SK-N-SH treated with all-trans-retinoic acid at 6 μM for 48 hours (cell line): ENCODE results near the gene MT1M.

Experiments used
- ARNTL ChIP-seq: fragments of 450-650 bp; formaldehyde crosslinking; IDR thresholded peaks from 2 replicates; pipeline ENCODE4 v1.5.0; 2020; ENCODE audit warnings: low read depth, mild to moderate bottlenecking, moderate library complexity, borderline replicate concordance
- OSR1 ChIP-seq: fragments of 250-450 bp; sonication (Bioruptor Pico); IDR thresholded peaks from 2 replicates; pipeline ENCODE4 v1.8.0; 2022; ENCODE audit warnings: moderate library complexity, mild to moderate bottlenecking, inconsistent platforms
- PPARA ChIP-seq: fragments of 250-450 bp; sonication (Bioruptor Pico); IDR thresholded peaks from 2 replicates; pipeline ENCODE4 v1.5.0; 2020; ENCODE audit warnings: mild to moderate bottlenecking, borderline replicate concordance
- RARB ChIP-seq: fragments of 250-450 bp; sonication (Bioruptor Pico); IDR thresholded peaks from 2 replicates; pipeline ENCODE4 v1.8.0; 2021; ENCODE audit warnings: mild to moderate bottlenecking, moderate library complexity
- SNAI2 ChIP-seq: fragments of 250-450 bp; sonication (Bioruptor Pico); IDR thresholded peaks from 2 replicates; pipeline ENCODE4 v1.5.0; 2020; ENCODE audit warnings: mild to moderate bottlenecking, moderate library complexity
- ZFP3 ChIP-seq: fragments of 250-450 bp; sonication (Bioruptor Pico); IDR thresholded peaks from 2 replicates; pipeline ENCODE4 v1.5.0; 2020; ENCODE audit warnings: mild to moderate bottlenecking, moderate library complexity
- ZFP30 ChIP-seq: fragments of 450-650 bp; formaldehyde crosslinking; IDR thresholded peaks from 2 replicates; pipeline ENCODE4 v1.5.0; 2022; ENCODE audit warnings: mild to moderate bottlenecking, moderate library complexity
- ZNF70 ChIP-seq: fragments of 450-650 bp; formaldehyde crosslinking; IDR thresholded peaks from 2 replicates; pipeline ENCODE4 v1.5.0; 2020; ENCODE audit warnings: mild to moderate bottlenecking, moderate library complexity
- TF ChIP-seq, protein P1 (sequence below): fragments of 250-450 bp; sonication (Bioruptor Pico); IDR thresholded peaks from 2 replicates; pipeline ENCODE4 v1.5.1; 2020; ENCODE audit warnings: low read depth, mild to moderate bottlenecking, moderate library complexity
- TF ChIP-seq, protein P2 (sequence below): fragments of 250-450 bp; sonication (Bioruptor Pico); IDR thresholded peaks from 2 replicates; pipeline ENCODE4 v1.5.1; 2021; ENCODE audit warnings: mild to moderate bottlenecking, moderate library complexity
- TF ChIP-seq, protein P3 (sequence below): fragments of 250-450 bp; sonication (Bioruptor Pico); IDR thresholded peaks from 2 replicates; pipeline ENCODE4 v1.5.0; 2020; ENCODE audit warnings: mild to moderate bottlenecking, moderate library complexity

DNA sequence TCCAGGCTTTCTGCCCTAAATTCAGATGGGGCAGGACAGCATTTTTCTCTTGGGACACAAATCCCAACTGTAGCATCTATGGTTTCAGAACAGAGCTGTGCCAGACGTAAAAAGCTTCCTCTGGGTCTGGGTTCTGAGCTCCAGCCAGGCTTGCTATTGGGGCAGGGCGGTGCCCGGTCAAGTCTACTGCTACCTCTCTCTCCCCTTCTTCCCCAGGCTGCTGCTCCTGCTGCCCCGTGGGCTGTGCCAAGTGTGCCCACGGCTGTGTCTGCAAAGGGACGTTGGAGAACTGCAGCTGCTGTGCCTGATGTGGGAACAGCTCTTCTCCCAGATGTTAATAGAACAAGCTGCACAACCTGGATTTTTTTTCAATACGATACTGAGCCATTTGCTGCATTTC is 1.1 kb downstream of the MT1M start:
- TF ChIP-seq OSR1 (CRISPR knock-in tag): no peak
- TF ChIP-seq, protein P1, sequence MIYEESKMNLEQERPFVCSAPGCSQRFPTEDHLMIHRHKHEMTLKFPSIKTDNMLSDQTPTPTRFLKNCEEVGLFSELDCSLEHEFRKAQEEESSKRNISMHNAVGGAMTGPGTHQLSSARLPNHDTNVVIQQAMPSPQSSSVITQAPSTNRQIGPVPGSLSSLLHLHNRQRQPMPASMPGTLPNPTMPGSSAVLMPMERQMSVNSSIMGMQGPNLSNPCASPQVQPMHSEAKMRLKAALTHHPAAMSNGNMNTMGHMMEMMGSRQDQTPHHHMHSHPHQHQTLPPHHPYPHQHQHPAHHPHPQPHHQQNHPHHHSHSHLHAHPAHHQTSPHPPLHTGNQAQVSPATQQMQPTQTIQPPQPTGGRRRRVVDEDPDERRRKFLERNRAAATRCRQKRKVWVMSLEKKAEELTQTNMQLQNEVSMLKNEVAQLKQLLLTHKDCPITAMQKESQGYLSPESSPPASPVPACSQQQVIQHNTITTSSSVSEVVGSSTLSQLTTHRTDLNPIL (CRISPR knock-in tag): no peak
- no peak for TF ChIP-seq ZFP30 (CRISPR knock-in tag)
- TF ChIP-seq PPARA (CRISPR knock-in tag): no peak
- TF ChIP-seq ZFP3 (CRISPR knock-in tag): no peak
- no peak for TF ChIP-seq SNAI2 (CRISPR knock-in tag)
- TF ChIP-seq RARB (CRISPR knock-in tag): no peak
- TF ChIP-seq, protein P2, sequence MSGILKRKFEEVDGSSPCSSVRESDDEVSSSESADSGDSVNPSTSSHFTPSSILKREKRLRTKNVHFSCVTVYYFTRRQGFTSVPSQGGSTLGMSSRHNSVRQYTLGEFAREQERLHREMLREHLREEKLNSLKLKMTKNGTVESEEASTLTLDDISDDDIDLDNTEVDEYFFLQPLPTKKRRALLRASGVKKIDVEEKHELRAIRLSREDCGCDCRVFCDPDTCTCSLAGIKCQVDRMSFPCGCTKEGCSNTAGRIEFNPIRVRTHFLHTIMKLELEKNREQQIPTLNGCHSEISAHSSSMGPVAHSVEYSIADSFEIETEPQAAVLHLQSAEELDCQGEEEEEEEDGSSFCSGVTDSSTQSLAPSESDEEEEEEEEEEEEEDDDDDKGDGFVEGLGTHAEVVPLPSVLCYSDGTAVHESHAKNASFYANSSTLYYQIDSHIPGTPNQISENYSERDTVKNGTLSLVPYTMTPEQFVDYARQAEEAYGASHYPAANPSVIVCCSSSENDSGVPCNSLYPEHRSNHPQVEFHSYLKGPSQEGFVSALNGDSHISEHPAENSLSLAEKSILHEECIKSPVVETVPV (CRISPR knock-in tag): no peak
- TF ChIP-seq ARNTL (CRISPR knock-in tag): no peak
- TF ChIP-seq, protein P3, sequence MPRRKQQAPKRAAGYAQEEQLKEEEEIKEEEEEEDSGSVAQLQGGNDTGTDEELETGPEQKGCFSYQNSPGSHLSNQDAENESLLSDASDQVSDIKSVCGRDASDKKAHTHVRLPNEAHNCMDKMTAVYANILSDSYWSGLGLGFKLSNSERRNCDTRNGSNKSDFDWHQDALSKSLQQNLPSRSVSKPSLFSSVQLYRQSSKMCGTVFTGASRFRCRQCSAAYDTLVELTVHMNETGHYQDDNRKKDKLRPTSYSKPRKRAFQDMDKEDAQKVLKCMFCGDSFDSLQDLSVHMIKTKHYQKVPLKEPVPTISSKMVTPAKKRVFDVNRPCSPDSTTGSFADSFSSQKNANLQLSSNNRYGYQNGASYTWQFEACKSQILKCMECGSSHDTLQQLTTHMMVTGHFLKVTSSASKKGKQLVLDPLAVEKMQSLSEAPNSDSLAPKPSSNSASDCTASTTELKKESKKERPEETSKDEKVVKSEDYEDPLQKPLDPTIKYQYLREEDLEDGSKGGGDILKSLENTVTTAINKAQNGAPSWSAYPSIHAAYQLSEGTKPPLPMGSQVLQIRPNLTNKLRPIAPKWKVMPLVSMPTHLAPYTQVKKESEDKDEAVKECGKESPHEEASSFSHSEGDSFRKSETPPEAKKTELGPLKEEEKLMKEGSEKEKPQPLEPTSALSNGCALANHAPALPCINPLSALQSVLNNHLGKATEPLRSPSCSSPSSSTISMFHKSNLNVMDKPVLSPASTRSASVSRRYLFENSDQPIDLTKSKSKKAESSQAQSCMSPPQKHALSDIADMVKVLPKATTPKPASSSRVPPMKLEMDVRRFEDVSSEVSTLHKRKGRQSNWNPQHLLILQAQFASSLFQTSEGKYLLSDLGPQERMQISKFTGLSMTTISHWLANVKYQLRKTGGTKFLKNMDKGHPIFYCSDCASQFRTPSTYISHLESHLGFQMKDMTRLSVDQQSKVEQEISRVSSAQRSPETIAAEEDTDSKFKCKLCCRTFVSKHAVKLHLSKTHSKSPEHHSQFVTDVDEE (CRISPR knock-in tag): no peak
- no peak for TF ChIP-seq ZNF70 (CRISPR knock-in tag)
